Activated CD4-positive, alpha-beta T cell treated with anti-CD3 and anti-CD28 coated beads, Interleukin-2, amount 50 U/mL, for 1 hour (primary cell): ENCODE measurements around the gene FAN1.
A peak's percentile ranks its signal among the peaks of the same experiment; 100 is the strongest.
"Not testable (repeated sequence)": the region's sequence is repeated elsewhere in the genome, so short reads cannot be mapped to it uniquely, and the experiment has no call there.

Source experiments
- DNase-seq: peaks from one replicate; pipeline ENCODE4 v3.0.0-alpha.2; 2020

FAN1 gene

DNA sequence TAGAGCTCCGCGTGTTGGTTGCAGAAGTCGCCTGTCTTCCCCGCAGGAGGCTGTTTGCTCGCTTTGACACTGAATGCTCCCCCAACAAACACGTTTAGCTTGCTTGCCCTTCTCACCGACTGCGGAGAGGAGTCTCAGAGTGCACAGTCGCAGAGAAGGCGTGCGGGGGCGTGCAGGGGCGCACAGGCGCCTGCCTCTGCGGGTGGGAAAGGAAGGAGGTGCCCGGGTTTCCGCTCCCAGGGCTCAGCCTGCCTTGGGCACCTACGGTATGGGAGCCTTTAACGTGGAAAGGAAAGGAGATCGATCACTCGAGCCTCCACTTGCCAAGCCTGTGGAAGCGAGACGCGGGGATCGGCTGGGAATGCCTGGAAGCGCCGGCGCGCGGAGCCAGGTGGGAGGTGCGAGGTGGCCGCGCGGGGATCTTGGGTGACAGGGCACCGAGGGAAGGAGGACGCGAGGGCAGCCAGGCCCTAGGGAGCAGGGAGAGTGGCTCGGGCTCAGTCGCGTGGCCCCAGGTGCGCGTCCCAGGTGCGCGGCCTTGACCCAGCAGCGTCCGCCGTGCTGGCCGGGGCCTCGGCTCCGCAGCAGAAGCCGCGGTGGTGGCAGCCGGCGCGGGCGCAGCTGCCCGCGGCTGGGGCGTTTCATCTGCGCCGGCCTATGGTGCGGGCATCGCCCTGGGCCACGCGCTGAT lies at the start of gene FAN1:
Gene FAN1 (plus strand): TSS at position 419 of the 691 bp plus-strand sequence. CDS start 749 bp downstream, outside the sequence.
- DNase-seq, result peak; percentile 77

DNA sequence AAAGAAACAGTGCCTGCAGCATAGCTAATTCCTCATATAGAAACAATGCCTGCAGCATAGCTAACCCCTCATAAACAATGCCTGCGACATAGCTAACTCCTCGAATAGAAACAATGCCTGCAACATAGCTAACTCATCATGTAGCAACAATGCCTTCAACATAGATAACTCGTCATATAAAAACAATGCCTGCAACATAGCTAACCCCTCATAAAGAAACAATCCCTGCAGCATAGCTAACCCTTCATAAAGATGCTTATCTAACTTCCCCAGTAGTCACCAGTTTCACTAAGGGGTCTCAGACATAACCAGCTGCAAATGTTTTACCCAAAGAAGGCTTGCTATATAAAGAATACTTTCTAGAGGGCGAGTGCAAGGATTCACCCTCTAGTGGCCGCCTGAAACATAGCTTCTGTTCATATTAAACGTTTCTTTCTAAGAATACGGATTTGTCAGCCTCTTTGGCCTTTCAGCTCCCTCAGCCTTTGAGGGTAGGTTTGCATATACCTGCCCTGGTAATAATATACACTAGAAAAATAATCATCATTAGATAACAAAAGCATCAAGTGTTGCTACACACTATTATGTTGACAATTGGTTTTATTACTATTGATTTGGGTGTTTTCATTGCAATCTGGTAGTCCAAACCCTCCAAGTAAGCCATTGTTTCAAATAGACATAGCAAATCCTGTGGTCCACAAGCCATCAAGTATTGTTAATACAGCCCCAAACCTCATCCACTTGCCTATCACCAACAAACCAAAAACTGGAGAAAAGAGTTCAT lies 44.4 kb upstream of the FAN1 start:
- DNase-seq, result peak; percentile 3

DNA sequence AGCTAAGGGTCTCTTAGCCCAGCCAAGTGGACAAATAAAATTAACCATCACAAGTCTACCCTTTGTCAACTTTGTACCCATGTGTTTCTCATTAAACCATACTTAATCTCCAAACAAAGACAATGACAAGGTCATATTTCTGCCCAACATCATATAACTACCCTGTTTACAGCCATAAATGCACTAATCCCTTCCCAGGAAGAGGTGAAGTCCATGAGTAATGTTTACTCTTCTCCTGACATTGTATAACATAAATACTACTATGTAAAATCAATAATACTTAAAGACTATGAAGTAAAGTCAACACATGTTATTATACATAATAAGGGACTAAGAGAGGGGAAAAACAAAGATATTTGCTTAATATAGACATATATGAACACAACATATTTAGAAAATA lies 38.5 kb upstream of the FAN1 start:
- no peak for DNase-seq

DNA sequence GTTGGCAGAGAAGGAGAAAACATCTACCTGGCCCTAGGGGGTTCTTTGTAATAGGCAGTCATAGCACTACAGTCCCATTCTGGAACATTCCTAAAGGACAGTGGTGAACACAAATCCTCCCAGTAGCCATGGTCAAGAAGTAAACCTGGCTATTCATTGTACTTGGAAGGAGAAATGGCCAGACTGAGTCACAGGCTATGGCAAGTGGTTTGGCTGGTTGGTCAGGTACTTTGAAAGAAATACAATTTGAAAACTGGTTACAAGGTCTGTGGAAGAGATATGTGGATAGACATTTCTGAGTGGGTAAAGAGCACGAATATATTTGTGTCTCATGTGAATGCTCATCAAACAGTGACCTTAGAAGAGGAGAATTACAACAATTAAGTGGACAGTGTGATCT lies 33.0 kb upstream of the FAN1 start:
- DNase-seq, result no peak

DNA sequence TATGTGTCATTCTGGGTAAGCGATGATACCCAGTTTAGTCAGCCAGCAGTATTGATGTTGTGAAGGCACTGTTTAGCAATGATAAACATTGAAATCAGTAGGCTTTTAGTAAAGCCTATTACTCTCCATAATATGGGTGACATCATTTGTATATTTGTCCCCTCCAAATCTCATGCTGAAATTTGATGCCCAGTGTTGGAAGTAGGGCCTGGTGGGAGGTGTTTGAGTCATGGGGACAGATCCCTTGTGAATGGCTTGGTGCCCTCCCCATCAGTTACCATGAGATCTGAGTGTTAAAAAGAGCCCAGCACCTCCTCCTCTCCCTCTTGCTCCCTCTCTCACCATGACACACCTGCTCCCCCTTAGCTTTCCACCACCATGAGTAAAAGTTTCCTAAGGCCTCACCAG lies 31.4 kb upstream of the FAN1 start:
- no peak for DNase-seq

DNA sequence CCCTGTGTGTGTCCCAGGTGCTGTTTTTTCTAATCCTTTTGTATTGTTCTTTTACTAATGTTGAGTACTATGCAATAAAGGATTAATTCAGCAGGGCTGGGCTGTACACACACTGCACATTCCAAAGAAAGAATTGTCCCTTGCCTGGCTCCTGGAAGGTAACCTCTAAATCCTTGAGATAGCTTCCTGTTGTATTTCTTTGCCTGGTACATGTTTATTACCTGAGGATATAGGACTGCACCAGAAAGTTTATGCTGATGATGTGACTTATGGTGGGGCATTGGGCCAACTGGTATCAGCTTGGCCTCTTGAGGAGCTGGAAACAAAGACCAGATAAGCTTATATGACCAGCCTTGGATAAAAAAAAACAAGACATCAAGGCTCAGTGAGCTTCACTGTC lies 26.6 kb upstream of the FAN1 start:
- no peak for DNase-seq

DNA sequence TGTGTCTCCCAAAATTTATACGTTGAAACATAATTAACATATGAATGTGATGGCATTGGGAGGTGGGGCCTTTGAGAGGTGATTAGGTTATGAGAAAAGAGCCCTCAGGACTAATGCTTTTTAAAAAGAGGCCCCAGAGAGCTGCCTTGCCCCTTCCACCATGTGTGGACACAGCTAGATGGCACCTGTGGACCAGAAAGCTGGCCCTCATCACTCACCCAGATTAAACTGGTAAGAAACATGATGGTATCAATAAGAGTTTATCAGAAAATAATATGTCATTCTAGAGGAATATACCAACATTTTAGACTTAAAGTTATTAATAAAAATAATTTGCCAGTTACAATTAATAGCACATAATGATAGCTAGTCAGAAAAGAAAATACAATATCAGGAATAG lies 25.2 kb upstream of the FAN1 start:
- DNase-seq, result no peak

DNA sequence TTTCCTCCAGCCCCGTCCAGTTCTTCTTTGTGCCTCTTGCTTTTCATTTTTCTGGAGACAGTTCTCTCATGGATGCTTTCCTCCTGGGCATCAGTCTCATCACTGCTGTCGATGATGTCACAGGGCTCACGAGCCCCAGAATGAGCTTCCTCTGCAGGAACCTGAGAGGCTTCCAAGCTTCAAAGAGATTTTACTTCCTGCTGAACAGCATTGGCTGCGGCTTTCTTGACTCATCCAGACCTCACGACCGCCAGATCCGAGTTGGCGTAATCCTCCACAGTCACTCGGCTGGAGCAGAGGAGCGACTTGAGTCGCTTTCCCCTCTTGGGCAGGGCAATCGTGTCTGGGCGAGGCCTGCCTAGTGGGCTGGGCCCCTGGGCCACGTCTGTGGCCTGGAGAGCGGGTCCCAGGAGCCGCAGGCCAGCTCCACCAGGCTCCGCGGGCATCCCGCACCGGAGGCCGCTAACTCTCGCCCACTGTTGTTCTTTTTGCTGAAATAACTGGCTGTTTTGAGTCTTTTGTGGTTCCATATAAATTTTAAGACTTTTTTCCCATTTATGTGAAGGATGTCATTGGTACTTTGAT lies 20.8 kb upstream of the FAN1 start:
- DNase-seq, result peak; percentile 23

DNA sequence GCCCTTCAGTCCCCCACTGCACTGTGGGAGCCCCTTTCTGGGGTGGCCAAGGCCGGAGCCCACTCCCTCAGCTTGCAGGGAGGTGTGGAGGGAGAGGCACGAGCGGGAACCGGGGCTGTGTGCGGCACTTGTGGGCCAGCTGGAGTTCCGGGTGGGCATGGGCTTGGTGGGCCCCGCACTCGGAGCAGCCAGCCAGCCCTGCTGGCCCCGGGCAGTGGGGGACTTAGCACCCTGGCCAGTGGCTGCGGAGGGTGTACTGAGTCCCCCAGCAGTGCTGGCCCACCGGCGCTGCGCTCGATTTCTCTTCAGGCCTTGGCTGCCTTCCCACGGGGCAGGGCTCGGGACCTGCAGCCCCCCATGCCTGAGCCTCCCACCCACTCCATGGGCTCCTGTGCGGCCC lies 20.0 kb upstream of the FAN1 start:
- not testable (repeated sequence) for DNase-seq

DNA sequence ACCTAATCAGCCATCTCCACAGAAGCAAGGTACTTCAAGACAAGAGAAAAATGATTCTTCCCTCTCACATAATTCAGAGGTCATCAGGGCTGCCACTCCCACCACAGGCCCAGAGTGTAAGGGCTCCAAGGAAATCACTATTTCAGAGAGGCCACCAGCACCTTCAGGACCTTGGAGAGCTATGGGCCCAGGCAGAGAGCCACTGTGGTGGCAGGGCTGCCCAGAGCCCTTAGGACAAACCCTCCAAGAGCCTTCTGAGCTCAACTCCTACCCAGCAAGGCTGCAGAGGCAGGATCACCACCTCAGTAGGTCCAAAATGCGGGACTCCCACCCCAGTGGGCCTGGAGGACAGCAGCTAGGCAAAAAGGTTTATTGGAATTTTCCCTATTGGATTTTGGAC lies 17.9 kb upstream of the FAN1 start:
- no peak for DNase-seq

DNA sequence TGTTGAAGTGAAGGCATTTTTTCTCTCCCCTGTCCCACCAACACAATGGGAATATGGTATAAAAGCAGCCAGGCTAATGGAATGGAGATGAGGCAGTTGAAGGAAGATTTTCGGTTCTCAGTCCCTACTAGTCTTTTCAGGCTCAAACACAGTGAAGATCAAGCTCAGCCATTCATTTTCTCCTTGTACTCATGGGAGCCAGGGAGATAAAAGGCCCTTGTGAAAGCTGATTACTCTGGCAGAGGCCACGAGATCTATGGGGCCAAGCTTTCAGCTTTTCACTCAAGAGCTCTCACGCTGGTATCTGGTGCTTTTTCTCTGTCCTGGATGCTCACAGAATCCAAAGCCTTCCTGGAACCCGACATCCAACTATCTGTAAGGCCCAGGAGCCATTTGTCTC lies 14.5 kb upstream of the FAN1 start:
- no peak for DNase-seq

DNA sequence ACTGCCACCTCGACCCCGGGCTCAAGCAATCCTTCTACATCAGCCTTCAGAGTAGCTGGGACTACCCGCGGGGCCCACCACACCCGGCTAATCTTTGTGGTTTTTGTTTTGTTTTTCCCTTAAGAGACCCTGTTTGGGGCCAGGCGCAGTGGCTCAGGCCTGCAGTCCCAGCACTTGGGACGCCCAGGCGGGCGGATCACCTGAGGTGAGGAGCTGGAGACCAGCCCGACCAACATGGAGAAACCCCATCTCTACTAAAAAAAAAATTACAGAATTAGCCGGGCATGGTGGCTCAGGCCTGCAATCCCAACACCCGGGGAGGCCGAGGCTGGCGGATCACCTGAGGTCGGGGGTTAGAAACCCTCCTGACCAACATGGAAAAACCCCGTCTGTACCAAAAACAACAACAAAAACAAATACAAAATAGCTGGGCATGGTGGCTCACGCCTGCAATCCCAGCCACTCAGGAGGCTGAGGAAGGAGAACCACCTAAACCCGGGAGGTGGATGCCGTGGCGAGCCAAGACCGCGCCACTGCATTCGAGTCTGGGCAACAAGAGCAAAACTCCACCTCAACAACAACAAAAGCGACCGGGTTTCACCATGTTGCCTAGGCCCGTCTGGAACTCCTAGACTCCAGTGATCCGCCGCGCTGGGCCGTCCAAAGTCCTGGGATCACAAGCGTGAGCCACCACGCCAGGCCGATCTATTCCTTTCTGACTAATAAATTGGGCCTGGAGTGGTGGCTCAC lies 8.1 kb upstream of the FAN1 start:
- DNase-seq, result no peak

DNA sequence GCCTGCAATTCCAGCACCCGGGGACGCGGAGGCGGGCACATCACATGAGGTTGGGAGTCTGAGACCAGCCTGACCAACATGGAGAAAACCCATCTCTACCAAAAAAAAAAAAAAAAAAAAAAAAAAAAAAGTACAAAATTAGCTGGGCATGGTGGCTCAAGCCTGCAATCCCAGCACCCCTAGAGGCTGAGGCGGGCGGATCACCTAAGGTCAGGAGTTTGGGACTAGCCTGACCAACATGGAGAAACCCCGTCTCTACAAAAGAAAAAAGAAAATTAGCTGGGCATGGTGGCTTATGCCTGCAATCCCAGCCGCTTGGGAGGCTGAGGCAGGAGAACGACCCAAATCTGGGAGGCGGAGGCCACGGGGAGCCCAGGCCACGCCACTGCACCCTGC lies 7.5 kb upstream of the FAN1 start:
- no peak for DNase-seq

DNA sequence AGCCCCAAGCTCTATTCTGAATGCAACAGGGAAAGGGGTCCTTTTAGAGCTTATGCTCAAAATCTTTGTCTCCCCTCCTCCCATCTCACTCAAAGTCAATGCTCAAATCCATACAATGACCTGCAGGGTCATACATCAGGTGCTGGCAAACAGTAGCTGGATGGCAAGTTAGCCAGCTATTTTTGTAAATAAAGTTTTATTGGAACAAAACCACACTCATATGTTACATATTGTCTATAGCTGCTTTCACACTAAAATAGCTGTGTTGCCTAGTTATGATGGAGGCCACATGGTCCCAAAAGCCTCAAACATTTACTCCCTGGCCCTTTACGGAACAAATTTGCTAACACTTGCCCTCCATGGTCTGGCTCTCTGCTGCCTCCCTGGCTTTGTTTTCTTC lies 1.8 kb upstream of the FAN1 start:
- DNase-seq, result no peak

DNA sequence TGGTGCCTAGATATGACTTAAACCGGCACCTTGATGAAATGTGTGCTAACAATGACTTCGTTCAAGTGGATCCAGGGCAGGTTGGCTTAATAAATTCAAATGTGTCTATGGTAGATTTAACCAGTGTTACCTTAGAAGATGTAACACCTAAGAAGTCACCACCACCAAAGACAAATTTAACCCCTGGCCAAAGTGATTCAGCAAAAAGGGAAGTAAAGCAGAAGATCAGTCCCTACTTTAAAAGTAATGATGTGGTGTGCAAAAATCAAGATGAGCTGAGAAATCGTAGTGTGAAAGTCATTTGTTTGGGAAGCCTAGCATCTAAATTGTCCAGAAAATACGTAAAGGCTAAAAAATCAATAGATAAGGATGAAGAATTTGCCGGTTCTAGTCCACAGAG lies 1.1 kb downstream of the FAN1 start:
- DNase-seq, result no peak

DNA sequence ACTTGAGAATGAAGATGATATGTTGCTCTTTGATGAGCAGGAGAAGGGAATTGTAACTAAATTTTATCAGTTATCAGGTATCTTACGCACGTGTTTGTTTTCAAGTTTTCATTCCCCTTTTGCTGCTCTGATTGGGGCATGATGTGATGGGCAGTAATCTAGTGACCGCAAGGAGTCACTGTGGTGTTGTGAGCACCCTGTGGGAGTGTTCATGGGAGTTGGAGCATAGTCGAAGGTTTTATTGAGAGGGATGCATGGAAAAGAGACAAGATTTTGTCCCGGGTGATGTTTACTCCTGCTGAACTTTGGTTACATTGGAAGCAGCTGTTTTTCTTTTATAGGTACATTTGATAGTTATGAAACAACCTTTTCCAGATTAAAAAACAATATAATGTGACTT lies 2.1 kb downstream of the FAN1 start:
- DNase-seq, result no peak

DNA sequence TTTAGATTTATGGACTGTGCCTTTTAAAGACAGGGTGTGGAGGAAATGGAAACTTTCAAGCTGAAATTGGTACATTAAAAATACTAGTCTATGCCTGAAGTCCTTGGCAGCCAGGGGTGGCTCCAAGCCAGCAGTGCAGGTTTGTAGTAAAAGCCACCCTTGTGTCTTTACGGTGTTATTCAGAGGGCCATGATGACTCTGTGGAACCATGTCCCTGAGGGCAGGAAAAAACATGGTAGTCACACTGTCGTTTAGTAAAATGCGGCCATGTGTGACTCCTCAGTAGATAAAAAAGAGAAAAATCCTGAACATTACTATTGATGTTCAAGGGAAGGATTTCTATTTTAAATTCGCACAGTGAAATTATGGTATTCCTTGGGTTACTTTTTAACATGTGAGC lies 2.7 kb downstream of the FAN1 start:
- DNase-seq, result no peak

DNA sequence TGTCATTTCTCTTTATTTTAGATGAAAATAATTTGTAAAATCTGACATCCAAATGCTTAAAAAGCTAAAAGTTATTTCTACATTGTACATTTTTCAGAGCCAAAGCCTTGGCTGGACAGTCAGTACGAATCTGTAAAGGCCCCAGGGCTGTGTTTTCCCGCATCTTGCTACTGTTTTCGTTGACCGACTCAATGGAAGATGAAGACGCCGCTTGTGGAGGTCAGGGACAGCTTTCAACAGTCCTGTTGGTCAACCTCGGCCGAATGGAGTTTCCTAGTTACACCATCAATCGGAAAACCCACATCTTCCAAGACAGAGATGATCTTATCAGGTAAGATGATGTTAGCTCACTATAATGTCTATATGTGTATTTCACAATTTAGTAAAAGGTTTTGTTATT lies 10.0 kb downstream of the FAN1 start:
- no peak for DNase-seq

DNA sequence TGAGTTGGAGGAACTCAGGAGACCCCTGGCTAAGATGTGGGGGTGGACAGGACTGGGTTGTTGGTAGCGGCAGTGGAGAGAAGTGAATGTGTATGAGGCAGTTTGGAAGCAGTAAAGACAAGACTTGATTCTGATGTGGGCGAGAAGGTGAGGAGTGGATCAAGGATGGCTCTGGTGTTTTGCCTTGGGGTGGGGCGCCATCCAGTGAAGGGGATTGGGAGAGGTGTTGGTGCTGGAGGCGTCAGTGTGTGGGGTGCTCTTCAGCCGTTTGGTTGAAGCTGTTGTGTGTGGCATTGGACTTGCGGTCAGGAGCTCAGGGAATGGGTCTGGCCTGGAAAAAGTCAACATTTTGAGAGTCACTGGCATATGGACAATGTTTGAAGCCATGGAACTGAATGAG lies 13.3 kb downstream of the FAN1 start:
- no peak for DNase-seq

DNA sequence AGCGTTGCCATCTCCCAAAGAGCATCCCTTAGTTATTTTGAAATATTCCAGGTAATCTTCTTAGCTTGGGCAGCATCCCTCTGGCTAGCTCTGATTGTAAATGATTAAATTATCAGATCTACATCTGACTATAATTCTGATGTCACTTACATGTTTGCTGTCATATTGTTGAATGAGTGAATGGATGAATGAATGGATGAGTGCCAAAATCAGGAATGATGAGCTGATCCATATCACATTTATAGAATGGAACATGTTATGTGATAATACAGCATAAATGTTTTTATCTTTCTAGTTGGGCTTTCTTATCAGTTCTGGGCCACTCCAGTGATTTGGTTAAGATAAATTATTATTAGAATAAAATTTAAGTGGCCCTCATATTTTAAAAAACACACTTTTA lies 14.0 kb downstream of the FAN1 start:
- no peak for DNase-seq

DNA sequence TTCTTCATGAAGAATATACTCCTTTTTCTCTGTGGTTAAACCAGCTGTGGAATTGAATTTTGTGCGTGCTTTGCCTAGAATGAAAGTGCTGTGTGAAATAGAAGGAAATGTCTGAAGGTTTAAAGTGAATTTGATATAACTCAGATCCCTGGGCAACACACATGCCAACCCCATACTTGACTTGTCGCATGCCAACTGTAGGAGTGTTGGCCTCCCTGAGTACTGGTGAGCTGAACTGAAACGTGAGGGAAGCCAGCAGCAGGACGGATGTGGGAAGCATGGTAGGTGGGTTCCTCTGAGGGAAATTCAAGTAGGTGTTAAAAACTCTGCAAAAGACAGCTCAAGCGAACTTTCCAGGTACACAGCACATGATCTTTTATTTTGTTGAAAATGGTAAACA lies 14.7 kb downstream of the FAN1 start:
- DNase-seq, result no peak

DNA sequence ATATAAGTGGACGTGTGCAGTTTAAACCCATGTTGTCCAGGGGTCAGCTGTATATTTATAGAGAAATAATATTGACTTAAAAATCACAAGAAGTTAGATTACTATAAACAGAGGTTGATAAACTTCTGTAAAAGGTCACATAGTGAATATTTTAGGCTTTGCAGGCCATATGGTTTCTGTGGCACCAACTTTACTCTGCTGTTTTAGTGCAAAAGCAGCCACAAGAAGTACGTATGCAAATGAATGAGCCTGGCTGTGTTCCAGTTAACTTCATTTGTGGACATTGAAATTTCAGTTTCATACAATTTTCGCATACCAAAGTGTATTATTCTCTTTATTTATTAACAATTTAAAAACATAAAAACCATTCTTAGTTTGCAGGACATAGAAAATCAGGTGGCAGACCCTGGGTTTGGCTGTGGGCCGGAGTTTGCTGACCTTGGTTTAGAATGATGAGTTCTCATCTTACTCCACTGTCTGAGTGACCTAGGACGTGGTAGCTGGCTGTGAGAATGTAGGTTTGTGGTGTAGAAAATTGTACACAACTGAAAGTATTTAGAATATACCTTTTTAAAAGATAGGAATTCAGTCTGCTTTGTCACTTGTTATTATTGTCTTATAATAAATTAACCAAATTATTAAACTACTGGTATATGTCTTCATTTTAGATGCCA lies 16.3 kb downstream of the FAN1 start:
- DNase-seq, result no peak

DNA sequence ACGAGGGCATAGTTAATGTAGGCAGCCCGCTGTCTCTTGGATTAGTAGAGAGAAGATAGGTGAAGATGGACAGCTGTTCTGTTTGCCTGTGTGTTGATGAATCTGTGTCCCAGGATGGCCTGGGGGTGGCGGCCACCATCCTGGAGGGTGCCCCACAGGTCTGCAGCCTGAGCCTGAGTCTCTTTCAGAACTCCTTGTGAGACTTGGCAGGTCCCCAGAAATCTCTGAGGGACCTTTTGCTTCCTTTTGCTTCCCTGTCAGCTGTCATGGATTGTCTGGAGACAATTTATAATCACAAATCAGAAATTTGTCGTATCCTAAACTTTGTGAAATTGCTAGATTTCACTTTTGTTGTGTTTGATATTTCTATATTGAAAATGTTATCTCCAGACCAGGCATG lies 17.4 kb downstream of the FAN1 start:
- no peak for DNase-seq
